Activated CD4-positive, alpha-beta T cell treated with anti-CD3 and anti-CD28 coated beads for 36 hours (primary cell): ENCODE results near the gene MAD1L1. TPM values are rescaled to one million over a fixed set of nuclear protein-coding genes. Genes with fewer than 3 reads are reported as not detected.
"Not testable (repeated sequence)": the region's sequence is repeated elsewhere in the genome, so short reads cannot be mapped to it uniquely, and the experiment has no call there.

Experiments
- ATAC-seq: fragments of 200-7000 bp; cut with Tn5 transposase; one replicate; pipeline ENCODE4 v1.10.0; 2021; ENCODE audit warnings: mild to moderate bottlenecking, moderate library complexity
- CTCF ChIA-PET: fragments of 350-600 bp; sonication (Branson Sonifier 250); formaldehyde crosslinking; loops from one replicate; lab custom pipeline; 2021; ENCODE audit warnings: antibody characterized with exemption; lab: Charles Lee
- POLR2A ChIA-PET: fragments of 350-600 bp; sonication (Branson Sonifier 250); formaldehyde crosslinking; loops from one replicate; lab custom pipeline; 2021; ENCODE audit warnings: antibody characterized with exemption, inconsistent platforms; lab: Charles Lee
- DNase-seq: peaks from one replicate; pipeline ENCODE4 v3.0.0-alpha.2; 2020
- H3K27ac Mint-ChIP-seq: one replicate; pipeline ENCODE4 v1.8.0; 2021; ENCODE audit warnings: mixed read lengths
- H3K27me3 Mint-ChIP-seq: one replicate; pipeline ENCODE4 v1.8.0; 2021; ENCODE audit warnings: mixed read lengths
- H3K36me3 Mint-ChIP-seq: one replicate; pipeline ENCODE4 v1.8.0; 2021; ENCODE audit warnings: low read depth, mixed read lengths
- H3K4me1 Mint-ChIP-seq: one replicate; pipeline ENCODE4 v1.8.0; 2021; ENCODE audit warnings: mixed read lengths
- H3K4me3 Mint-ChIP-seq: one replicate; pipeline ENCODE4 v1.8.0; 2021; ENCODE audit warnings: mild to moderate bottlenecking, moderate library complexity, mixed read lengths
- H3K9me3 Mint-ChIP-seq: one replicate; pipeline ENCODE4 v1.8.0; 2021; ENCODE audit warnings: low read depth, mixed read lengths
- intact Hi-C, 2 experiments: fragments of 100-400 bp; cut with DNase I in 1 of 2; cut with micrococcal nuclease in 1 of 2; formaldehyde crosslinking; loops; one replicate each; pipeline versions ENCODE4 v1.14.2 to v1.15.1; 2022 to 2024; cut with DNase I, micrococcal nuclease
- total RNA-seq, 2 experiments: library from RNA; stranded (reverse); gene quantifications; one replicate each; pipeline ENCODE4 v1.2.3, GENCODE V29; 2021

Gene MAD1L1
- total RNA-seq, 2 experiments from 2014 or later, result 50.2 to 61.7 TPM

DNA sequence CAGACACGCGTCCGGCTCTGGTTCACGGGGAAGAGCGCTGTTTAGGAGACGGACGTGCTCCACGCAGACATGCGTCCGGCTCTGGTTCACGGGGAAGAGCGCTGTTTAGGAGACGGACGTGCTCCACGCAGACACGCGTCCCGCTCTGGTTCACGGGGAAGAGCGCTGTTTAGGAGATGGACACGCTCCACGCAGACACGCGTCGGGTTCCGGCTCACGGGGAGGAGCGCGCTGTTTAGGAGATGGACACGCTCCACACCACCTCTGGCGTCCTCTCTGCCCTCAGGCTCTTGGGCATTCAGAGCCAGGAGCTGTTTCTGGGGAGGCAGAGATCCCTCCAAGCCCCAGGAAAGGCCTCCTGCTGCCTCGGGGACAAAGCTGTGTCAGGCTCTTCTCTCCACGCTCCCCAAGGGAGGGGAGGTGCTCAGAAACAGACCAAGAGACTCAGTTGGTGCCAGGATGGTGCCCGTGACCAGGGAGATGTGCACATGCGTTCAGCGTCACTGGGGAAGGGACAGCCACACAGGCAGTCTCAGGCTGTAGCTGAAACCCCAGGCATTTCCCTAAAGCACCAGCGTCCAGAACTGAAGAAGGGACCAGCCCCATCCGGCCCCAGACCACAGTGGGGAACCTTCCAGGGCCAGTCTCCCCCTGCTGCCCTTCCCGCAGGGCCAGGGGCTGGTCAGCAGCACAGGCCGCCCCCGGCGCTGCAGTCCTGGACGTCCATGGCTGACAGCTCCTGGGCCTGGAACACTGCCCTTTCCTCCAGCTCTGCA lies 387.0 kb downstream of the MAD1L1 start:
- CTCF ChIA-PET, result no interaction called here
- Mint-ChIP-seq H3K36me3 (peaks cover 8% of the 10 kb centered on the region), H3K4me1 (no peaks in the 10 kb centered on the region), H3K9me3 (no peaks in the 10 kb centered on the region), H3K27ac (no peak overlapping the region), H3K4me3 (no peak overlapping the region), H3K27me3 (no peaks in the 10 kb centered on the region)
- intact Hi-C loops, result no loop called here
- DNase-seq (peak; percentile 4), ATAC-seq (no peak)
- POLR2A ChIA-PET, result no interaction called here

GRCh38 chr7:1844951-1845390 lies 387.8 kb downstream of the MAD1L1 start:
- no peaks in the 10 kb centered on the region for H3K9me3 Mint-ChIP-seq
- no peak overlapping the region for H3K27ac Mint-ChIP-seq
- intact Hi-C loops, result no loop called here
- H3K36me3 Mint-ChIP-seq, result peaks cover 8% of the 10 kb centered on the region
- CTCF ChIA-PET, result interaction anchor here (0.8 kb wide), 1 partner anchor 764 kb away, joined by 4 read pairs; no protein-coding TSS in a partner anchor
- H3K4me1 Mint-ChIP-seq, result no peaks in the 10 kb centered on the region
- peak; percentile 3 for DNase-seq
- H3K27me3 Mint-ChIP-seq, result no peaks in the 10 kb centered on the region
- POLR2A ChIA-PET, result no interaction called here
- H3K4me3 Mint-ChIP-seq, result no peak overlapping the region
- no peak for ATAC-seq

DNA sequence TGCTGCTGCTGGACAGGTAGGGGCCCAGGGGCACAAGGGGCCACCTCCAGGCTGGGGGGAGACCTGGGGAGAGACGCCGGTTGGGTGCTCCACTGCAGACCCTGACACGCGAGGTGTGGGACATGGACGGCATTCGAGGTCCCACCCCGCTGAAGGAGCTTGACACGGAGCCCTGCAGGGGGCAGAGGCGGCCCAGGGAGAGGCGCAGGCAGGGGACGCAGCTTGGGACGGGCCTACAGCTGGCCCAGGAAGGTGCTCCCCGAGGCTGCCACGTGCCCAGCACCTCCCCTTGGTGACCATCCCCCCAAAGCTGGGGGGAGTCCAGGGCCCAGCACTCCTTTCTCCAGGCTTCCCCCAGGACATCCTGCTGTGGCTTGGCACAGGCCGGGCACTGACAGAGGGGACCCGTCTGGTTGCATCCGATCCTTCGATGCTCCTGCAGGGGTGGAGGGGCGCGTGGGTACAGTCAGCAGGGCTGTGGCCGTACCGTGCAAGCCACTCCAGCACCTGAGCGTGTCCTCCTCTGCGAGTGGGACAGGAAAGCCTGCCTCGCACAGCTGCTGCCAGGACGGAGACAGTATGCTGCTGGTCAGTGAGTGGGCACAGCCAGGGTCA lies 388.3 kb downstream of the MAD1L1 start:
- H3K4me3 Mint-ChIP-seq, result no peak overlapping the region
- H3K36me3 Mint-ChIP-seq, result peaks cover 8% of the 10 kb centered on the region
- ATAC-seq (no peak), DNase-seq (peak; percentile 9)
- POLR2A ChIA-PET, result no interaction called here
- CTCF ChIA-PET, result interaction anchor here (0.8 kb wide), 1 partner anchor 765 kb away, joined by 4 read pairs; no protein-coding TSS in a partner anchor
- H3K4me1 Mint-ChIP-seq, result no peaks in the 10 kb centered on the region
- intact Hi-C loops, result no loop called here
- H3K27ac Mint-ChIP-seq, result no peak overlapping the region
- H3K27me3 Mint-ChIP-seq, result no peaks in the 10 kb centered on the region
- H3K9me3 Mint-ChIP-seq, result no peaks in the 10 kb centered on the region

DNA sequence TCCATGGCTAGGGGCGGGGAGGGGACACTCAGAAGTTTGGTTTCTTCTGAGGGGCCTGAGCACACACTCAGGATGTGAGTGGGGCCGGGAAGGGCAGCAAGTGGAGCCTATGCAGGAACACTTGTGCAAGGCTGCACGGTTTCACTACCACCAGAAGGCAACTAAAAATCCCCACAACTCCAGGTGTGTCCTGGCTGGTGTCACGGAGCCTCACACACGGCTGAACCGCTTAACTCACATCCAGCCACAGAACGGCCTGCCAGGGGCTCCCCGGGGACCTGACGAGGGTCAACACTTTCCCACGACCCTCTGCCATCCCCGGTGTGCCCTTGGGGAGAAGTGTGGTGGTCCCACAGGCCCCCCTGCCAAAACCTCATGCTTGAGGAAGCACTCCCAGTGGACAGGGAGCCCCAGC lies 388.8 kb downstream of the MAD1L1 start:
- H3K9me3 Mint-ChIP-seq, result no peaks in the 10 kb centered on the region
- CTCF ChIA-PET, result no interaction called here
- POLR2A ChIA-PET, result no interaction called here
- no peak for DNase-seq
- intact Hi-C loops, result no loop called here
- peaks cover 8% of the 10 kb centered on the region for H3K36me3 Mint-ChIP-seq
- no peaks in the 10 kb centered on the region for H3K4me1 Mint-ChIP-seq
- H3K4me3 Mint-ChIP-seq, result no peak overlapping the region
- no peak overlapping the region for H3K27ac Mint-ChIP-seq
- H3K27me3 Mint-ChIP-seq, result no peaks in the 10 kb centered on the region
- no peak for ATAC-seq

GRCh38 chr7:1843271-1843861 lies 389.4 kb downstream of the MAD1L1 start:
- H3K4me3 Mint-ChIP-seq, result no peak overlapping the region
- no peaks in the 10 kb centered on the region for H3K9me3 Mint-ChIP-seq
- ChIA-PET CTCF (no interaction called here), POLR2A (no interaction called here)
- peaks cover 9% of the 10 kb centered on the region for H3K36me3 Mint-ChIP-seq
- ATAC-seq, result no peak
- peak; percentile 2 for DNase-seq
- H3K27ac Mint-ChIP-seq, result no peak overlapping the region
- H3K4me1 Mint-ChIP-seq, result no peaks in the 10 kb centered on the region
- H3K27me3 Mint-ChIP-seq, result no peaks in the 10 kb centered on the region
- intact Hi-C loops, result no loop called here

GRCh38 chr7:1842321-1843221 lies 390.2 kb downstream of the MAD1L1 start:
- H3K36me3 Mint-ChIP-seq, result peaks cover 16% of the 10 kb centered on the region

GRCh38 chr7:1841286-1842021 lies 391.3 kb downstream of the MAD1L1 start:
- ATAC-seq, DNase-seq, H3K9me3 Mint-ChIP-seq, intact Hi-C loops, H3K4me3 Mint-ChIP-seq, H3K4me1 Mint-ChIP-seq, H3K27me3 Mint-ChIP-seq, CTCF ChIA-PET, H3K27ac Mint-ChIP-seq, POLR2A ChIA-PET: not testable (repeated sequence)
- peaks cover 25% of the 10 kb centered on the region for H3K36me3 Mint-ChIP-seq

More at GRCh38 chr7:1842321-1843221, 390.2 kb downstream of the MAD1L1 start:
- ATAC-seq, result no peak
- no peaks in the 10 kb centered on the region for H3K9me3 Mint-ChIP-seq
- H3K4me3 Mint-ChIP-seq, result no peak overlapping the region
- no peak for DNase-seq
- intact Hi-C loops, result no loop called here
- ChIA-PET CTCF (no interaction called here), POLR2A (no interaction called here)
- no peaks in the 10 kb centered on the region for H3K4me1 Mint-ChIP-seq
- no peak overlapping the region for H3K27ac Mint-ChIP-seq
- H3K27me3 Mint-ChIP-seq, result no peaks in the 10 kb centered on the region

- DNase-seq, intact Hi-C loops, H3K27me3 Mint-ChIP-seq, H3K27ac Mint-ChIP-seq, CTCF ChIA-PET, H3K4me1 Mint-ChIP-seq, H3K4me3 Mint-ChIP-seq, H3K9me3 Mint-ChIP-seq, POLR2A ChIA-PET, ATAC-seq: not testable (repeated sequence)
- H3K36me3 Mint-ChIP-seq, result peaks cover 28% of the 10 kb centered on the region
Observed at GRCh38 chr7:1840744-1841143, 392.0 kb downstream of the MAD1L1 start.

- Mint-ChIP-seq H3K27ac (no peak overlapping the region), H3K4me1 (no peaks in the 10 kb centered on the region), H3K36me3 (peaks cover 32% of the 10 kb centered on the region), H3K4me3 (no peak overlapping the region), H3K9me3 (peaks cover 5% of the 10 kb centered on the region), H3K27me3 (no peaks in the 10 kb centered on the region)
- DNase-seq (no peak), ATAC-seq (no peak)
- ChIA-PET CTCF (no interaction called here), POLR2A (no interaction called here)
- intact Hi-C loops, result no loop called here
Observed at GRCh38 chr7:1839701-1840100, 393.0 kb downstream of the MAD1L1 start.

GRCh38 chr7:1838911-1839531 lies 393.7 kb downstream of the MAD1L1 start:
- H3K27me3 Mint-ChIP-seq, POLR2A ChIA-PET, intact Hi-C loops, H3K4me3 Mint-ChIP-seq, H3K9me3 Mint-ChIP-seq, H3K27ac Mint-ChIP-seq, ATAC-seq, CTCF ChIA-PET, DNase-seq, H3K4me1 Mint-ChIP-seq: not testable (repeated sequence)
- peaks cover 35% of the 10 kb centered on the region for H3K36me3 Mint-ChIP-seq
